Left lung (tissue), 10 donors: ENCODE data around the gene FCGR3A. TPM values are rescaled to one million over a fixed set of nuclear protein-coding genes. Genes with fewer than 3 reads are reported as not detected.
A peak's percentile ranks its signal among the peaks of the same experiment; 100 is the strongest.
"Not testable (repeated sequence)": the region's sequence is repeated elsewhere in the genome, so short reads cannot be mapped to it uniquely, and the experiment has no call there.

Source experiments
- ATAC-seq: fragments of 200-7000 bp; cut with Tn5 transposase; one replicate; pipeline ENCODE4 v1.9.1; 2020; ENCODE audit warnings: moderate library complexity
- DNase-seq, 4 donors: peaks; one replicate each; pipeline ENCODE4 v3.0.0-alpha.2; 2013 to 2020
- H3K27ac ChIP-seq, 2 donors: fragments of 200-600 bp; sonication (generic) in 1 of 2; one replicate each; pipeline versions ENCODE4 v1.5.0 to v1.8.0; 2020 to 2021
- H3K27me3 ChIP-seq, 2 donors: fragments of 200-600 bp; sonication (generic) in 1 of 2; one replicate each; pipeline versions ENCODE4 v1.5.0 to v1.8.0; 2020 to 2021
- H3K36me3 ChIP-seq, 2 donors: fragments of 200-600 bp; sonication (generic) in 1 of 2; one replicate each; pipeline versions ENCODE4 v1.5.0 to v1.8.0; 2020 to 2021
- H3K4me1 ChIP-seq, 2 donors: fragments of 200-600 bp; one replicate each; pipeline ENCODE4 v1.8.0; 2021
- H3K4me3 ChIP-seq, 2 donors: fragments of 200-600 bp; sonication (generic) in 1 of 2; one replicate each; pipeline versions ENCODE4 v1.5.0 to v1.8.0; 2020 to 2021; ENCODE audit warnings: mild to moderate bottlenecking in 1 of 2
- H3K9me3 ChIP-seq, 2 donors: fragments of 200-600 bp; sonication (generic) in 1 of 2; one replicate each; pipeline versions ENCODE4 v1.5.0 to v1.8.0; 2020 to 2021
- intact Hi-C, 2 donors: fragments of 100-400 bp; cut with DNase I; formaldehyde crosslinking; loops; one replicate each; pipeline versions ENCODE4 v1.11.2 to v1.14.2; 2022
- polyA plus RNA-seq, 6 donors: library from polyadenylated mRNA; unstranded; fragments of 120-200 nt; gene quantifications; one replicate each; pipeline ENCODE4 v1.2.1, GENCODE V29; 2013; ENCODE audit not compliant: insufficient read length in 6 of 6
- total RNA-seq, 2 donors: library from RNA; stranded (reverse); fragmentation: NEBNext Ultra II Directional; extraction: Animal tissue kit (Norgen Biotek cat#: 25700); gene quantifications; one replicate each; pipeline ENCODE4 v1.2.1, GENCODE V29; 2021
- donor health status: DM: no; HTN: yes; CAD: no.
- donor health status: DM: no; HTN: no; CAD: no.

Gene FCGR3A
- total and polyA plus RNA-seq, 8 donors: 1.8 to 237 (median 3.4) TPM

GRCh38 chr1:161554340-161554739 lies 4.7 kb upstream of the FCGR3A start:
- H3K9me3 ChIP-seq, DNase-seq, H3K4me3 ChIP-seq, H3K27me3 ChIP-seq, intact Hi-C loops, H3K36me3 ChIP-seq: not testable (repeated sequence)
- H3K4me1 ChIP-seq: peaks cover 0 to 10% of the 10 kb centered on the region in 2 donors
- ATAC-seq: peak; percentile 32
- H3K27ac ChIP-seq: peak overlapping the region; percentile 39 to 90

DNA sequence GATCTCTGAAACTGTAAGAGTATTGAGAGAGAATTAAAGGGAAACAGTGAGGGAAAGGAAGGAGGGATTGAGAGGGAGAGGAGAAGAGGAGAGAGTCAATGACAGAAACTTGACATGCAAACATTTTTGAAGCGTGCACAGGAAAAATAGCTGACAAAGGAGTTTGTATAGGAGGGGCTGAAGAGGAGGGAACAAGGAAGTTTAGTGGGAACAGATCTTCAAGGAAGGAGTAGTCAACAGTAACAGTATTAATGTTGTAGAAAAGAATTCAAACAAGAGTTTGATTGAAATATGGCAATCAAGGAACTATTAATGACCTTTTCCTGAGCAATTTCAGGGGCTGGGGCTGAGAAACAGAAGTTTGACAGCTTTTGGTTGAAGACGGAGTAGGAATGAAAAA lies 4.0 kb upstream of the FCGR3A start:
- H3K27me3 ChIP-seq, ATAC-seq, DNase-seq, H3K36me3 ChIP-seq, H3K4me3 ChIP-seq, intact Hi-C loops, H3K9me3 ChIP-seq: not testable (repeated sequence)
- peaks cover 0 to 10% of the 10 kb centered on the region in 2 donors for H3K4me1 ChIP-seq
- H3K27ac ChIP-seq: peak overlapping the region in 1 of 2 donors; percentile 90

GRCh38 chr1:161550942-161551341 lies 1.3 kb upstream of the FCGR3A start:
- H3K27me3 ChIP-seq, intact Hi-C loops, H3K27ac ChIP-seq, DNase-seq, H3K4me1 ChIP-seq, H3K9me3 ChIP-seq, H3K36me3 ChIP-seq, H3K4me3 ChIP-seq, ATAC-seq: not testable (repeated sequence)

- DNase-seq, intact Hi-C loops, H3K9me3 ChIP-seq, H3K36me3 ChIP-seq, H3K27me3 ChIP-seq: not testable (repeated sequence)
- H3K4me1 ChIP-seq: peaks cover 0 to 13% of the 10 kb centered on the region in 2 donors
- peak overlapping the region in 1 of 2 donors; percentile 40 for H3K4me3 ChIP-seq
- ATAC-seq: peak; percentile 59
- H3K27ac ChIP-seq: peak overlapping the region in 1 of 2 donors; percentile 64
Measured at GRCh38 chr1:161548749-161549406, 740 bp downstream of the FCGR3A start.

- Histone ChIP-seq H3K4me3 (peak overlapping the region in 1 of 2 donors; percentile 40), H3K4me1 (peaks cover 0 to 13% of the 10 kb centered on the region in 2 donors)
- H3K36me3 ChIP-seq, H3K9me3 ChIP-seq, H3K27ac ChIP-seq, H3K27me3 ChIP-seq, intact Hi-C loops, DNase-seq, ATAC-seq: not testable (repeated sequence)
Measured at GRCh38 chr1:161547995-161548741, 1.4 kb downstream of the FCGR3A start.

- H3K27me3 ChIP-seq, ATAC-seq, DNase-seq, intact Hi-C loops, H3K9me3 ChIP-seq, H3K36me3 ChIP-seq: not testable (repeated sequence)
- H3K4me3 ChIP-seq: peak overlapping the region in 1 of 2 donors; percentile 40
- H3K27ac ChIP-seq: peak overlapping the region in 1 of 2 donors; percentile 41
- H3K4me1 ChIP-seq: peaks cover 0 to 21% of the 10 kb centered on the region in 2 donors
Measured at GRCh38 chr1:161545005-161545731, 4.5 kb downstream of the FCGR3A start.

- H3K4me1 ChIP-seq: peaks cover 0 to 28% of the 10 kb centered on the region in 2 donors
- ATAC-seq, H3K27ac ChIP-seq, H3K27me3 ChIP-seq, DNase-seq, intact Hi-C loops, H3K9me3 ChIP-seq, H3K4me3 ChIP-seq, H3K36me3 ChIP-seq: not testable (repeated sequence)
Measured at GRCh38 chr1:161543125-161543524, 6.5 kb downstream of the FCGR3A start.

DNA sequence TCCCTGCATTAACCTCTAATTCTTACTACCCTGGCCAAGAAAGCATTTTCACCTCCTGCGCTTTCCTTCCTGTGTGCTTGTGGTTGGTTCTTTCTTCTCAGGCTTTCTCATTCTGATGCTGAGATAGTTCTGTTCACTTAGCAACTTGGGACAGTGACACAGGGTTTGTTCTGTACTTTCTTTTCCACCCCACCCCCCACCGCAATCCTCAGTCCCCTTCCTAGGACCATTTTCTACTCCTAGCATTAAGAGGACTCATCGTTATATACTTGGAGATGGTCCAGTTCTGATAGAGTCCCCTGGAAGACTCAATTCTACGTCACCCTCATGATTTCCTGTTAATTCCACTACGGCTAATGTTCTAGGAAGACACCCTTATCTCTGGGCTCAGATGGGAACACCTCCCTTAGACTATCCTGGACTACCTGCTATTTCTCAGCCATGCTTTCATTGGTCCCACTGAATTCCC lies 7.5 kb downstream of the FCGR3A start:
- H3K27ac ChIP-seq, H3K36me3 ChIP-seq, H3K9me3 ChIP-seq, ATAC-seq, DNase-seq, intact Hi-C loops, H3K27me3 ChIP-seq, H3K4me3 ChIP-seq: not testable (repeated sequence)
- H3K4me1 ChIP-seq: peaks cover 0 to 28% of the 10 kb centered on the region in 2 donors

GRCh38 chr1:161540570-161540960 lies 9.1 kb downstream of the FCGR3A start:
- Histone ChIP-seq H3K4me3 (peak overlapping the region in 1 of 2 donors; percentile 34), H3K27ac (peak overlapping the region; percentile 37 to 75), H3K4me1 (peaks cover 0 to 26% of the 10 kb centered on the region in 2 donors)
- intact Hi-C loops, H3K9me3 ChIP-seq, DNase-seq, H3K27me3 ChIP-seq, H3K36me3 ChIP-seq: not testable (repeated sequence)
- ATAC-seq: peak; percentile 56

DNA sequence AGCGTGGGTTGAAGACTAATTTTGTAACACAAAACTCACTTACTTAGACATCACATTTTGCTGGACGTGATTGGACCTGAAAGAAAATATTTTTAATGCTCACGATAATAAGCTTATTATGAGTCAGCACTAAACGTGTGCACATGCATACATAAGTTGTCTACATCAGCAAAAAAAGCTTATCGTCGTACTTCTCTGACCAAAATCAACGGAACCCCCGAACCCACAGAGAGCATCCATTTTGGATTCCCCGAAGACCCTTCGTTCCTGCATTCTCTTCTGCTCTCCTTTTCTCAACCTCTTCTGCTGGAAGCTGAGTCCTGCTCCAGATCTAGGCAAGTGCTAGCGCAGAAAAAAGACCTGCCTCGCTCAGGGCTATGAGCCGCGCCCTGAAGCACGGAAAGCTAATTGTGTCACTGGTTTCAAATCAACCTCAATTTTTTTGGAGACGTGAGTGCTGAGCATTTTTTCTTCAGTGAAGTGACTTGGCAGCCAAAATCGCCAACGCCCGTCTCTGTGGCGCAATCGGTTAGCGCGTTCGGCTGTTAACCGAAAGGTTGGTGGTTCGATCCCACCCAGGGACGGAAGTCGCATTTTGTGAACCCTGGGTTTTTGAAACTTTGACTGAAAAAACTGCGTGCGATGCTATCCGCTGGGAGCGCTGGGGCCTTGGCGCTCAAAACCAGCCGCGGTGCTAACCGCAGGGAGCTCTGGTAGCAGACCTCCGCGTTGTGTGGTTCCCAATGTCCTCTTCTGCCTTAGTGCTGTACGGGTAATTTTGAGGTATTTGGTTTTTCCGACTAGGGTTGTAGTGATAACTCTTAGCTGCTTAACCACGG lies 9.7 kb downstream of the FCGR3A start:
- intact Hi-C loops, H3K36me3 ChIP-seq, H3K9me3 ChIP-seq, H3K27me3 ChIP-seq: not testable (repeated sequence)
- Histone ChIP-seq H3K4me1 (peaks cover 0 to 22% of the 10 kb centered on the region in 2 donors), H3K4me3 (peak overlapping the region; percentile 12 to 34), H3K27ac (peak overlapping the region; percentile 37 to 75)
- peak; percentile 79 for ATAC-seq
- DNase-seq: peak; percentile 42 to 84 (median 67)

GRCh38 chr1:161538925-161539479 lies 10.6 kb downstream of the FCGR3A start:
- H3K36me3 ChIP-seq, DNase-seq, H3K9me3 ChIP-seq, intact Hi-C loops, H3K27ac ChIP-seq, ATAC-seq, H3K4me3 ChIP-seq, H3K27me3 ChIP-seq: not testable (repeated sequence)
- peaks cover 0 to 17% of the 10 kb centered on the region in 2 donors for H3K4me1 ChIP-seq
